A549 treated with ZK216348 at 1 μM for 4 hours (cell line): ENCODE data around the gene LDOC1. TPM values are rescaled to one million over a fixed set of nuclear protein-coding genes. Genes with fewer than 3 reads are reported as not detected.

ENCODE experiments used
- total RNA-seq: library from RNA; stranded (reverse); fragments of 200-300 nt; extraction: Qiagen RNA extraction; gene quantifications from 5 replicates; pipeline ENCODE4 v1.2.3, GENCODE V29; 2022; ENCODE audit warnings: low read depth

LDOC1 gene
- total RNA-seq, result 69.6 to 106 TPM (median 99.9 TPM) in 5 replicates

DNA sequence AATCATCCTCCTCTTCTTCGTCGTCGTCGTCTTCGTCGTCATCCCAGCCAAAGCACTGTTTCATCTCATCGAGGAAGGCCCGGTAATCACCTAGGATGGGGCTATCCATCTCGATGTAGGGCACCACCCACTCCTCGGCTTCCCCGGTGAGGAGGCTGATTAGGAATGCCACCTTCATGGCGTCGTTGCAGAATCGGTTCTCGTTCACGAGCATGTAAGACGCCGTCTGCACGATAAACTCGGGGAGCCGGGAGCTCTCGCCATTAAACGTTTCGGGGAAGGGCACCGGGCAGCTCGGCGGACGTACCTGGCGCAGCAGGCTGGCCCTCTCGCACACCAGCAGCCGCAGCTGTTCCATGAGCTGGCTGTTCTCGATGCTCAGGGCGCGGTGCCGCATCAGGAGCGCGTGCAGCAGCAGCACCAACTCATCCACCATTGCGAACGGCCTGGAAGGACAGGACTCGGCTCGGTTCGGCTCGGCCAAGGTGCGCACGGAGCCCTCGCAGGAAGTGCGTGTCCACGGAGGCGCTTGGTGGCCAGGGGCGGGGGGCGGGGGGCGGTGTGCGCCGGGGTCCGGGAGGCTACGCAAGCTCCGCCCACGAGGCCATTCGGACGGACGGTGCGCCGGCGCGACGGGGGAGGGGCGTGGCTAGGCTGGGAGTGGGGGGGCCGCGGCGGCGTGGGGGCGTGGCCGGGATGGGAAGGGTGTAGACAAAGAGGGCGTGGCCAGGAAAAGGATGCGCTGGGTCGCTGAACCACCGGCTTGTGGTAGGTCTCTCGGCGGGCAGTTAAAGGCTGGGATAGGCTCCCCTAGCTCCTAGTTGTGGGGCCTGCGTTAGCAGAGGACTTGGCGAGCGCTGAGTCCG lies at the start of gene LDOC1:
Gene LDOC1, minus strand, starts transcription at position 544 of the 866 bp plus-strand sequence. Its CDS starts 108 bp downstream, at position 436.

Other genes with a start within 250 kb of the LDOC1 start
- gene SPANXB1, start 174.5 kb downstream of the LDOC1 start, total RNA-seq, result 2.2 to 3.1 TPM (median 2.3 TPM) in 5 replicates
- 0.74 to 2.4 TPM (median 0.76 TPM) in 3 of 5 replicates, not detected in the others for gene SPANXC, start 65.4 kb upstream of the LDOC1 start, total RNA-seq